ENCODE measurements around the gene IZUMO1.
A peak's percentile ranks its signal among the peaks of the same experiment; 100 is the strongest.
"Not testable (repeated sequence)": the region's sequence is repeated elsewhere in the genome, so short reads cannot be mapped to it uniquely, and the experiment has no call there.

Gene IZUMO1

DNA sequence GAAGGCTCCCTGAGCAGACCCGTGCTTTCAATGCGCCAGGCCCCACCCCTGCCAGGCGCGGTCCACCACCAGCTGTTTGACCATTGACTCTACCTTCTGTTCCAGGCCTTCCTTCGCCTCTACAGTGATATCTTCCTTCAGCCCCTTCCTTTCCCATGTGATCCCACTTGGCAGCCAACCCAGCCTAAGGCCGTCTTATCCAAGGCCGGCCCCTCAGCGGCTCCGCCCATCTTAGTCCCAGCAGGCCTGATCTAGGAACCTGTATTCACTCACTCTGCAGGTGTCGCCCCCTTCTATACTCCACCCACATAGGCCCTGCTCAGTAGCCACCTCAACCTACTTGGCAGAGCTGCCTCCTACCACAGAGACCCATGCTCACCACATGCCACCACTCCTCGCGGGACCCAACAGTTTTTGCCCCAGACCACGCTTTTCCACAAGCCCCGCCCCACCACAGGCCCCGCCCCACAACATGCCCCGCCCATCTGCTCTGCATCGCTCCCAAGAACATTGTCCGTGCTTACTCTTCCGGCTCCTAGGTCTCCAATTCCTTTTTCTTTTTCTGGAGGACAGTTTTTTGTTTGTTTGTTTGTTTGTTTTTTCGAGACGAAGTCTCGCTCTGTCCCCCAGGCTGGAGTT lies 9.2 kb downstream of the IZUMO1 start:
- no peak for DNase-seq

DNA sequence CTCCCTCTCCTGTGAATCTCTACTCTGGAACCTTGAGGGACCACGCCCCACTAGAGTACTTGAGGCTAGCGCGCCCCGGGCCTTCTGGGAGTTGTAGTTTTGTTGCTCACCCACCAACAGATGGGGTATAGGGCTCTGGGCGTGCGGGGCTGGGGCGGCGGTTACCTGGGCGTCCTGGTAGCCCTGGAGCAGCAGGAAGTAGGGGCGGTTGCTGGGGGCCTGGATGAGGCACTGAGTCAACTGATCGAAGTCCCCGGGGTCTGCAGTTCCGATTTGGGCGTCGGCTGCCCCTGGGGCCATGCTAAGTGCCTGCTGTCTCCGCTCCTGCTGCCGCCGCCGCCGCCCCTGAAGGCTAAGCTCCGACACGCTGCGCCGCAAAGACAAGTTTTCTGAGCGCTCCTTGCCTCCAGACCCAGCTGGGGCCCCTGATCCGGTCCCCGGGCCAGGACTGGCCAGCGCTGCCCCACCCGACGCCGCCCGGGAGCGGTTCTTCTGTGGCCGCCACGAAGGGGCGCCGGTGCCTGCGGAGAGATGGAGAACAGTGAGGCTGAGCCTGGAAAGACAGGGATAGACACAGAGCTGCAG lies 11.6 kb downstream of the IZUMO1 start:
- DNase-seq: no peak

DNA sequence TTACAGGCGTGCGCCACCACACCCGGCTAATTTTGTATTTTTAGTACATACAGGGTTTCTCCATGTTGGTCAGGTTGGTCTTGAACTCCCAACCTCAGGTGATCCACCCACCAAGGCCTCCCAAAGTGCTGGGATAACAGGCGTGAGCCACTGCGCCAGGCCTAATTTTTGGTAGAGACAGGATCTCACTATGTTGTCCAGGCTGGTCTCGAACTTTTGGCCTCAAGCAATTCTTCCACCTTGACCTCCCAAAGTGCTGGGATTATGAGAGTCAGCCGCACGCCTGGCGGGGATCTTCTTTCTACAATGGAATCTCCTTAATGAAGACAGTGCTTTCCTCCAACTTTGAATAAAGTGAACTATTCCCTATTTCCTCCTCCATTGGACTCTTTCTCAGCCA lies 12.1 kb downstream of the IZUMO1 start:
- DNase-seq: no peak

DNA sequence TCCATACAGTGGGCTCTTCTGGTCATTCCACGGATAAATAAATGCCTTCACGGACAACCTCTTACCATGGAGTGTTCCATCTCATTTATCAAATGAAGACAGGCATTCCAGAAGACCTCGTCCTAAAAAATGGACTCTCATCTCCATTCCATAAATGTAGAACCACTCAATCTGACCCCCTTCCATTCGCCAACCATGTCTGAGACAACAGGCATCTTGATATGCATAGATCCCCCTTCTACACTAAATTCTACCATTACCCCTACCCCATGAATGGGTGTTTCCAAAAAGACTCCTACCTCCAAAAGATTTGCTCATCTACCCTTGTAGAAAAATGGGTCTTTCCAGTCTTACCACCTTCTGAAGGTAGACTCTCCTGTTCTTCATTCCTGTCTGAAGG lies 15.3 kb downstream of the IZUMO1 start:
- DNase-seq: no peak

DNA sequence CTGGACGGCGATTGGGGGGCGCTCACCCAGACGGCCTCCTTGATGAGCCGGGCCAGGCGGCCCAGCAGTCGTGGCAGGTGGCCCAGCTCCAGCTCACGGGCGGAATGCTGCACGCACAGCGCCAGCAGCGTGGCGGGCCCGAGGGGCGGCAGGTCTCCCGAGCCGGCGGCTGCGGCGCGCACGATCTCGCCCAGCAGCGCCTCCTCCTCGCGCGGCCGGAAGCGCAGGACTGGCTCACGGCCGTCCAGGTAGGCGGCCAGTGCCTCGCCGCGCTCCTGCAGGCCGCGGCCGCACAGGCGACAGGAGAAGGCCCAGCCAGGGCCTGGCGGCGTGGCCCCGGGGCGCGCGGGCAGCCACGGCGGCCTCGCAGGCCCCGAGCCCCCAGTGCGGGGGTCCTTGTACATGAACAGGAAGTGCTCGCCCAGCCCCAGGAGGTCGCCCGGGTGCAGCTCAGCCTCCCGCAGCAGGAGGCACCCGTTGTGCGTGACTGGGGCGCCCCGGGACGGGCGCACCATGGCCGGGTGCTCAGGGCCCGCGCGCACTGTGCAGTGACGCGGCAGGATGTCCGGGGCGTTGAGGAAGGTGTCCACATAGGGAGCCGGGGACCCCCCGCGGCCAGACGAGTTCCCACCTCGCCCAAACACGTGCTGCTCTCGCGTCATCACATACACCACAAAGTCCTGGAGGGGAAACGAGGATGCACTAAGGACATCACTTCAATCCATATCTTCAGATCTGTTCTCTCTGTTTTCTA lies 17.6 kb downstream of the IZUMO1 start:
- DNase-seq: no peak

DNA sequence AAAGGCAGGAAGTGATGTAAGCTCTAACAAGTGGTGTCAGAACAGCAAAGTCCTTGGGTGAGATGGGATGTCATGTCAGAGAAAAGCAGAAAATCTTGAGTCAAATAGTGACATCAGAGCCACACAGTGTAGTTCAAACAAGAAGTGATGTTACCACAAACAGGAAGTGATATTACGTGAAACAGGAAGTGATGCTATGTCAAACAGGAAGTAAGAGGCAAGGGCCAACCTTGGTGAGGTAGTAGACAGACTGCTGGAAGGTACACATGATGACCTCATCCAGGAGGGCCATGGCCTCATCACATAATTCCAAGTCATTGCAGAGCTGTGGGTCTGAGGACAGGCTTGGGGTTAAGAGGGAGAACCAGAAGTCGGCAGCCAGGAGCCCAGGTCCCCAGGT lies 20.2 kb downstream of the IZUMO1 start:
- no peak for DNase-seq

DNA sequence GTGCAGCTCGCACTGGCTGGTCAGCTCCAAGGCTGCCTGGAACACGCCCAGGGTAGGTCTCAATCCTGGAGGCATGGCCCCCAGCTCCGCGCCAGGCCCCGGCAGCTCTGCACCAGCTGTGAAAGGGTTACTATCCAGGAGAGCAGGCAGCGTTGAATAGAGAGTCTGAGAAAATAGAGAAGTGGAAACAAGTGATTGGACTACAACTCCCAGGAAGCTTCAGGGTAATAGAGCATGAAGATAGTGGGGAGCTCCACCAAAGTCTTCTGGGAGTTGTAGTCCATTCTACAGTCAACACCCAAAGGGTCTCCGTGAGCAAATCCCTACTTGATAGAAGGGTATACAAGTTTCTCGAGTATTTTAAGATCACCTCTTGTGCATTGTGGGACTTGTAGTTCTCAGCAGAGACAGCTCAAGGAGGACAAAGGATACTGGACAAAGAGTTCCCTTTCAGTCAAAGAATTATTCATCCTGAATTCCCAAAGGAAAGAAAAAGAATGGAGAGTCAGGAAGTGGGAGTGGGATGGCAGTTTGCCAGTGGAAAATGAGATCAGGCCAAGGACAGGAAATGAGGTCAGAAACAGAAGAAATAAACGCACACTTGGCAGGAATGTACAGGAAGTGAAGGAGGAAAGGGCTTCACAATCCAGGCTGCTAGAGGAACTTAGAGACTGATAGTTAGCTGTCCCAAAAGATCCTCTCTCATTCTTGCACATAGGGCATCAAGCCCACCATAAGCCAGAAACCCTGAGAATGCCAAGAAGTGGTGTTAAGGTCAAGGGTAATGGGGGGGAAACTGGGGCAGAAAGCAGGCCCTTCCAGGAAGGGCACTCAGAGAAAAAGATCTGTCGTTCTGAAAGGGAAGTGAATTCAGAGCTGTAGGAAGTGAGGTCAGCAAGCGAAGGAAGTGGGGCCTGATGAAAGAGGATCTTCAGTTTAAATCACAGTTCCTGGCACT lies 21.6 kb downstream of the IZUMO1 start:
- DNase-seq: no peak

DNA sequence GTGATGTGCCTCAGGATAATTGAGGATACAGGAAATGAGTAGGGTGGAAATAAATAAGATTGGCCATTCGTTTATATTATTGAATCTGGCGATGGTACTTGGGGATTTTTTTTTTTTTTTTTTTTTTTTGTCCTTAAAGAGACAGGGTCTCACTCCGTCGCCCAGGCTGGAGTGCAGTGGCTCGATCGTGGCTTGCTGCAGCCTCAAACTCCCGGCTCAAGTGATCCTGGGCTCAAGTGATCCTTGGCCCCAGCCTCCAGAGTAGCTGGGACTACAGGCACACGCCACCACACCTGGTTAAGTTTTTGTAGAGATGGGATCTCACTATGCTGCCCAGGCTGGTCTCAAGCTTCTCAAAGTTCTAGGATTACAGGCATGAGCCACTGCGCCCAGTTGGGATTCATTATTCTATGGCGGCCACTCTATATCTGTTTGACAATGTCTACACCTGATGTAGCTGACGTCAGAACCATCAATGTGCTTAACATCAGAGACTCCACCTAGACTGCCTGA lies 24.5 kb downstream of the IZUMO1 start:
- no peak for DNase-seq

DNA sequence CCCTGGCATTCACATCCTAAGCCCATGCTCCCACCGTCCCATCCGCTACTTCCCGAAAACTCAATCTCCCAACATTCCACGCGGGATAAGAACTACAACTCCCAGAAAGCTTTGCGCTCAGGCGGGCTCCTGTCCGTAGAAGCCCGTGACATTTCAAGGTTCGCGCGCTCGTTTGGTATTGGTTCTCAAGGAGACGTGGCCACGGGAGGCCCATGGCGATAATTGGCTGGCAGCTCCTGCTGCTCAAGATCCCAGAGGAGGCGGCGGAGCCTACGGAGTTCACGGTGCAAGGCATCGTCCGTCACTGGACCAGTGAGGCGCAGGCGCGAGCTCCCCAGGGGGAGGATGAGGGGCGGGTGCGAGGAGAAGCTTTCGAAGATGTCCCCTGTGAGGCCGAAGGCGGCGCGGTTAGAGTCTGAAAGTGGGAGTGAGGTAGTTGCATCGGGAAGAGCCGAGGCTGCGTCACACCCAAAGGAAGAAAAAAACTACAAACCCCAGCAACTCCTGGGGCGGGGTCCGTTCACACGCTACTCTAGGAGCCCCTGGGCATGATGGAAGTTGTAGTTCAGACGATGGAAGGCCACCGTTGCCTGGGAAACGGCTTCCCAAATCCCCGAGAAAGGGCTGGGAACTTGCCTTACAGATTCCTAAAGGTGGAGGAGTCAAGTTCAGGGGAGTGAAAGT lies 26.0 kb downstream of the IZUMO1 start:
- peak; percentile 89 to 99 for DNase-seq

DNA sequence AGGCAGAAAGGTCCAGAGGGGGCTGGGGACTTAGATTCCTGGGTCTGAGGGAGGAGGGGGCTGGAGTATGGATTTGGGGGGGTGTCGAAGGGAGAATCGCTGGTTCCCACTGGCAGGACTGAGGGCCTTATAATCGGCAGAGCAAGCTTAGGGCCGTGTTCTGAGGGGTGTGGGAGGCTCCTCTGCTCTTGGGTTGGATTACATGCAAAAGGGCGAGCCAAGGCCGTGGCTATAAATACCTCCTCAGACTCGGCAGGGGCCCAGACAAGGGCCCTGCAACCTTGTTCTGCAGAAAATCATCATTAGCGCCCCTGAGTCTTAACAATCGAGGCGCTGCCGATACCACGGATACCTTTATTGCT lies 26.5 kb downstream of the IZUMO1 start:
- no peak for DNase-seq

DNA sequence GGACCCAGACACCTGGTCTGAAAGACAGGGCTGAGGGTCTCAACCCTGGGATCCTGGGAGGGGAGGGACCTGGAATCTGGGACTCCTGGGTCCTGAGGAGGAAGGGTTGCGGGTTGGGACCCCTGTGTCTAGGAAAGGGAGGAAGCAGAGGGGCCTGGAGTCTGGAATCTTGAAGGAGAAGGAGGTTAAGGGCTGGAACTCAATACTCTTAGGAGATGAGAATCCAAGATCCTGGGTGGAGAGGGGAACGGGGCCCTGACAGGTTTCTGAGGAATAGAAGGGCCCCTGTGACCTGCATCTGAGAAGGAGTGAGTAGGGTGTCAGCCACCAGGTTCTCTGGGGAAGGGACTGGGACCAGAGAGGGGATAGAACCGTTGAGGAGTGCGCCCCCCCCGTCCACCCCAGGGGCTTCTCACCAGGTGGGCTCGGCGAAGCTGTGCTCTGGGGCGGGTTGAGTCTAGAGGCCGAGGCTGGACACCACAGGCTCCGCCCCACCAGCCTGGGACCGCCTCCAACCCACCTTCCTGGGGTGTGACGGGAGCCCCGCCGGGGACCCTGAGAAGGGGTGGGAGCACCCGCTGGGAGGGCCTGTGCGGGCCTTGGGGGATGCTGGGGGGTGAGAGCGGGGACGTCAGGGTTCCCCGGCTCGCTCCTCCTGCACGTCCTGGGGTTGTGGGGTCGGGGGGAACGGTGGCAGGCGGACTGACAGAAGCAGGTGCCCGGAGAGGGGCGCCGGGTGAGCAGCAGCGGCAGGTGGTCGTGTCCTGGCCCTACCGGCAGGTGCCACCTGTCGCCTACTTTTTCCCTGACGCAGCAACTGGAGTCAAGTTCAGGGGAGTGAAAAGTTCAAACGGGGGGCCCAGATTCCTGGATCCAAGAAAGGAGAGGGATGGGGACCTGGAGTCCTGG lies 27.2 kb downstream of the IZUMO1 start, which contains the start of gene MAMSTR:
TSS of gene MAMSTR (minus strand) at position 463 of the 909 bp plus-strand sequence. CDS start 694 bp downstream, outside the sequence.
- no peak for DNase-seq

DNA sequence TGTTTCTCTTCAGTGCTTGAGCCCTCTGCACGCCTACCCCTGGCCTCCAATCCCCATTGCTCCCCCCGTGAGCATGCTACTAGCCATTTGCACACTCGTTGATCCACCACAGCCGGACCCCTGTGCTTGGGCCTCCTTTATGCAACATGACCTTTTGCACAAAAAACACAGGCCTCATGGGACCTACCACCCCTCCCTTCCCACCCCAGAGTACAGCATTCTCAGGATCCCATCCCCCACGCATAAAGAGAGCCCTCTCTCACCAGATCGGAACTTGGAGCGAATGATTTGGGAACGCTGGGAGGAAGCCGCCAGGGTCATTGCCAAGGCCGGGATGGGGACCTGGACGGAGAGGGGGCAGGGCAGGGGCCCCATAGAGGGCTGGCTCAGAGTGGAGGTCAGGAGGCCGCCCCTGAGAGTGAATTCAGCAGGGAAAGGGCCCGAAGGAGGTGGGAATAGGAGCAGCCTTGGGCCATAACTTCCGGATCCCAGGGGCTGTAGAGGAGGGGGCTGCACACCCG lies 27.9 kb downstream of the IZUMO1 start:
- no peak for DNase-seq

DNA sequence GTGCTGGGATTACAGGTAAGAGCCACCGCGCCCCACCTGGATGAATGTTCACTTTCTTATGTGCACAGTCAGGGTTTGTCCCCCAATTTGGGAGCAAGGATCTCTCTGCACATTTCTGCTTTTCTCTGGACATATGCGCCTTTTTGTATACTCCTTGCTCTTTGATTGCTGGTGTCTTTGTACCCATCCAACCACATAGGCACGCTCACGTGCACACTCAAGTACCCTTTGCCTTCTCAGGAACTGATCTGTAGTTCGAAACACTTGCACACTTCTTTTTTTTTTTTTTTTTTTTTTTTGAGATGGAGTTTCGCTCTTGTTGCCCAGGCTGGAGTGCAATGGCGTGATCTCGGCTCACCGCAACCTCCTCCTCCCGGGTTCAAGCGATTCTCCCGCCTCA lies 28.6 kb downstream of the IZUMO1 start:
- DNase-seq: not testable (repeated sequence)

DNA sequence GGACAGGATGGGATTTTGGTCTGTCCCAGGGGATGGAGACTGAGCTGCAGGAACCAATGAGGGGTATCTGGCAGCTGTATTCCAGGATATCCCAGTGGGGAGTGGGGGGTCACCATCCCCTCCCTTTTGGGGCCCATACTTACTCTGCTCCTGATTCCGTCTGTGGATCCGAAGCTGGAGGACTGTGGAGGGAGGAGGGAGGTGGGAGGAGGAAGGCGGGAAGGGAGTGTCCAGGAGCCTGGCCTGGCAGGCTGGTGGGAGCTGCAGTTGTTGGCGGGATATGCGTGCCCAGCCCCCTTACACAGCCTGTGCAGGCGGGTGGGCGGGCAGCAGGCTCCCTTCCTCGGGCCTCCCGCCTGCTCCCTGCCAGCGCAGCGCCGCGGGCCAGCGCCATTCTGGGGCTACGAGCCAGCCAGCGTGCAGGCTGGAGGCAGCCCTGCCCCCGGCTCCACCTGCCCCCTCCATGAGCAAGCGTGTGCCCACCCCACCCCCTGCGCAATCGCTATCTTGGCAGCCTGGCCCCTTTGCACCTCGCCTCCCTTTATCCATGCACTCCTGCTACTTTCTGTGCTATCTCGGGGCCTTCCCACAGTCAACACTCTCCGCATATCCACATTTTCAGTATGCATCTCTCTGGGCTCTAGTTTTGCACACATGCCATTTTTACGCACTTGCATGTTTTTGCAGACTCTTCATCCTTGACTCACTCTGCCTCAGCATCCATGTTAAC lies 30.0 kb downstream of the IZUMO1 start:
- DNase-seq: peak in 1 of 2 experiments; percentile 46

DNA sequence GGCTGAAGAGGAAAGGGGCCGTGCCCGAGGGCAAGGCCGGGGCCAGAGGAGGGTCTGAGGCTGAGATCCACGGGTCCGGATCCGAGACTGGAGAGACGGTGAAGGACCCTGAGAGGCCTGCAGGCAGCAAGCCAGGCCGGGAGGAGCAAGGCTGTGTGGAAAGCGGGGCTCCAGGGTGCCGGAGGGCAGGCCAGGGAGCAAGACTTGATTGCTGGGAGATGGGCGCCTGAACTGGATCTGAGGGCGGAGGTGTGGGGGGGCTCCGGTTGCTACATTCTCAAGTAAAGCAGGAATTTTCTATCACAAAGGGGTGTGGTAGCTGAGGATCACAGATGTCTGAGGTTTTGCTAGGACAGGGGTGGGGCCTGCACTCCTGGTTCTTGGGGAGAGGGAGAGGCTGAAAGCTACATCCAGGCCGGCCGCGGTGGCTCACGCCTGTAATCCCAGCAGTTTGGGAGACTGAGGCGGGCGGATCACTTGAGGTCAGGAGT lies 31.0 kb downstream of the IZUMO1 start:
- DNase-seq: no peak

DNA sequence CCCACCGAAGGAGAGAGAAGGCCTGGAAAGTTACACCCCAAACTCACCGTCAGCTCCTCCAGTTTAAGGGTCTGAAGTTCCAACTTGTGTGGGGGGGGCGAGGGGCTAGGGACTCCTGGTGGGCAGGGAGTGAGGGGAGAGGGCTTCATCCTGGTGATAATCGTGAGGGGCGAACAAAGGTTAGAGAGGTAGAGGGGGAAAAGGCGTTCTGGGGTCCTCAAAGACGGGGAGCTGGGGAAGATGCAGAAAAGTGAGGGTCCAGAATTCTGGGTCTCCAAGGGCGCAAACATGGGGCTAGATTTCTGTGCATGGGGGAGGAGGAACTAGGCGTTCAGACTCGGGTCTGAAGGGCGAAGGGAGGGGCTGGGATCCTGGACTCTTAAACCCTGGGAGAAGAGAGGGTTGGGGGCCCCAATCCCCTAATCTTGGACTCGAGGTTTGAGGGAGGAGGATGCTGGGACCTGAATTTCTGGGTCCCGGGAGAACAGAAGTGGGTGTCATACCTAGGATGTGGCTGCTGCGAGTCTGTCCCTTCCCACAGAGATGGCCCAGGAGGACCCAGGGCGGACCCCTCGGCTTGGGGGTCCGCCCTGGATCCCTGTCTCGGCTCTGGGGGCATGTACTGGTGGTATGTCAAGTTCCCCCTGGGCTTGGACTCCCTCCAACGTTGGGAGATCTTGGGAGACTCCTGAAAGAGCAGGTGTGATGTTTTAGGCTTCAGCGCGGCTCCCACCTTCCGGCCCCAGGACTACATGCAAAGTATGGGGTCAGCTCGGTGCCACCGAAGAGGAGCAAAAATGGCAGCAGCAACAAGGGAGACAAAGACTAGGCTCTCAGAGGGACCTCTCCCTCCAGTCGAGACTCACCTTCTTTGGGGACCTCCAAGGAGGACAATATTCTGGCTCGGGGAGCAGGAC lies 31.7 kb downstream of the IZUMO1 start:
- no peak for DNase-seq

DNA sequence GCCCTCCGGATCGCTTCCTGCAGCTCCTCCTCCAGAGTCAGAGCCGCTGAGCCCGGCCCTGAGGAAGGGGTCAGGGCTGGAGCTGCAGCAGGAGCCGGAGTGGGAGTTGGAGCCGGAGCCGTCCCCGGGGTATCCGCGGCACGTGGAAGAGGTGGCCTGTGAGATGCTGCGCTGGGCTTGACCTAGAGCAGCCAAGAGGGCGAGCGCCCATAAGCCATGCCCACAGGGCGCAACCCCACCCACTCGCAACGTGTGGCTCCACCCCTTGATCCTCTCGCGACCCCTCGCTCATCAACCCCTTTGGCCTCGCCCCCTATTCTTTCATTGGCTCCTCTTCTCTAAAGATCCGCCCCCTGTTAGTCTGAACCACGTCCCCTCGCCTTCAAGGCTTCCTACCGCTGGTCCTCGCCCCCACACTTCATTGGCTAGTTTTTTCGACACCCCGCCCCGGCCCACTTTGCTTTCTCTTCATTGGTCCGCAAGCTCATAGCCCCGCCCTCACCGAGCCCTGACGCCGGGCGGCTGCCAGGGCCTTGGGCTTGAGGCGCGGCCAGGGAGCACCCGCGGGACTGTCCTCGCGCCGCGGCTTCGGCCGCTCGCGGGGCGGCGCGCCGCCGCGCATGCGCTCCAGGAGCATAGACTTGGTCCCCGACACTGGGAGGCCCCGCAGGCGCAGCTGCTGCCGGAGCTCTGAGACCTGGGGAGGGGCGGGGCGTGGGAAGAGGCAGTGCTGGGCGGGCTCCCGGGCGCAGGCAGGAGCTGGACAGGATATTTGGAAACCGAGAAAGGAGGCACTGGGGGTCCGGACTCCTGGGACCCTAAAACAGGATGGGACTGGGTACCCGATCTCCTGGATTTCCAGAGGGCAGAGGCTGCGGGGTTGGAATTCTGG lies 32.6 kb downstream of the IZUMO1 start:
- DNase-seq: peak; percentile 95 to 97
